Skeletal muscle cell (primary cell): ENCODE measurements around the gene MYO6.
A peak's percentile ranks its signal among the peaks of the same experiment; 100 is the strongest.

ENCODE experiments used
- DNase-seq: peaks from one replicate; pipeline ENCODE4 v3.0.0-alpha.2; 2010; ENCODE audit warnings: low read depth
- H3K4me3 ChIP-seq: 2 replicates; pipeline ENCODE4 v1.5.1; 2011; ENCODE audit warnings: low read depth, mild to moderate bottlenecking, control low read depth, low read length, moderate library complexity

The MYO6 gene

GRCh38 chr6:75815756-75816155, 66.7 kb downstream of the MYO6 start:
- DNase-seq = no peak
- H3K4me3 ChIP-seq = no peak overlapping the region

- no peak overlapping the region for H3K4me3 ChIP-seq
- no peak for DNase-seq
Observed at GRCh38 chr6:75818098-75818855, 69.2 kb downstream of the MYO6 start.

- no peak overlapping the region for H3K4me3 ChIP-seq
- no peak for DNase-seq
Observed at GRCh38 chr6:75819776-75820487, 70.9 kb downstream of the MYO6 start.

DNA sequence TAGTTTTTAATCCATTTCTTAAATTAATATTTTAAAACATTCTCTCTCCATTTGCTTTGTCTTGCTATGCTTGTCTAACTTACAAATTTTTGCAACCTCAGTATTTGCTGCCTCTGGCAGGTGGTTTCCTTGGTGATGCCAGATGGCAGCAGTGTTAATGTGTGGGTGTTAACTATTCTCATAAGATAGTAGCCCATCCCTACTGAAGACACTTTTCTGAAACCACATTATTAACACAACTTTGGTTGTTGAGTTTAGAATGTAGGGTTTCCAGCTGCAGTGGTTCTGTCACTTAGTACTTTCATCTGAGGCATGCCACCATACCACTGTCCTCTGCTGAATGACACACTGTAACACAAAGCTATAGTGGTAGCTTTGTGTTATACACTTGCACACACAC, 75.1 kb downstream of the MYO6 start:
- no peak overlapping the region for H3K4me3 ChIP-seq
- DNase-seq = no peak

GRCh38 chr6:75827163-75827562, 78.1 kb downstream of the MYO6 start:
- no peak overlapping the region for H3K4me3 ChIP-seq
- DNase-seq = no peak

DNA sequence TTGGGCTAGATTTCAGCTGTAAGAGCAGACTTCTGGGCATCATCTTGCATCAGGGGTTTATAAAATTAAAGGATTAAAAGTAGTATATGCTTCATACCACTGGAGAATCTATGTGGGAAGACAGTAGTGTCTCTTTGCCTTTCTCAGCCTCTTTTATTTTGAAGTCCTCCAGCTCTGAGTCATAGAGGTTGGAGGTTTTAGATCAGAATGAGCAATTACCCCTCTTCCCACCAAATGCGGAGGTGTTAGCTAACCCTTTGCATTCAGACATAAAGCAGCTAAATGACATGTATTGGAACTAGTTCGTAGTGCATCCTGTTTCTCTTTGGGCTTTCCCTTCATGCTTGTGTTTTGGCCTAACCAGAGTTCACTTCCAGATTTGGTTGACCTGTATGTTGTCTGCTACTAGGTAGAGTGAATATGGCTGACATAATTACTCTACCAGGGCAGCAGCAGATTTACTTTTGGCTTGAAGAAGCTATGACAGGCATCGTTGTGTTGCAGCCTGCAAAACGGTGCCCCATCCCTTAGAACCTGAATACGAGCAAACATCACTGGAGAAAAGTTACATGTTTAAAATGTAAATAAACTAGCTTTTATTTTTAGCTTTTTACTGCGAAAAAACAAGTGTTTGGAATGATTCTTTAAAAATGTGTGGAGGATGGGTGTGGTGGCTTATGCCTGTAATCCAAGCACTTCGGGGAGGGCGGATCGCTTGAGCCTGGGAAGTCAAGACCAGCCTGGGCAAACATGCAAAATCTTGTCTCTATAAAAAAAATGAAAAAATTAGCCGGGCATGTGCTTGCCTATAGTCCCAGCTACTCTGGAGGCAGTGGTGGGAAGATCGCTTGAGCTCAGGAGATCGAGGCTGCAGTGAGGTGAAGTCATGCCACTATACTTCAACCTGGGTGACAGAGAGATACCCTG, 82.2 kb downstream of the MYO6 start:
- H3K4me3 ChIP-seq = no peak overlapping the region
- peak; percentile 37 for DNase-seq

GRCh38 chr6:75834447-75834846, 85.4 kb downstream of the MYO6 start:
- no peak overlapping the region for H3K4me3 ChIP-seq
- no peak for DNase-seq

GRCh38 chr6:75842191-75842590, 93.2 kb downstream of the MYO6 start:
- no peak overlapping the region for H3K4me3 ChIP-seq
- DNase-seq = no peak

- no peak for DNase-seq
- no peak overlapping the region for H3K4me3 ChIP-seq
Observed at GRCh38 chr6:75842732-75843131, 93.7 kb downstream of the MYO6 start.

- H3K4me3 ChIP-seq = no peak overlapping the region
- no peak for DNase-seq
Observed at GRCh38 chr6:75843396-75843795, 94.4 kb downstream of the MYO6 start.

- no peak for DNase-seq
- no peak overlapping the region for H3K4me3 ChIP-seq
Observed at GRCh38 chr6:75848274-75848673, 99.2 kb downstream of the MYO6 start.

DNA sequence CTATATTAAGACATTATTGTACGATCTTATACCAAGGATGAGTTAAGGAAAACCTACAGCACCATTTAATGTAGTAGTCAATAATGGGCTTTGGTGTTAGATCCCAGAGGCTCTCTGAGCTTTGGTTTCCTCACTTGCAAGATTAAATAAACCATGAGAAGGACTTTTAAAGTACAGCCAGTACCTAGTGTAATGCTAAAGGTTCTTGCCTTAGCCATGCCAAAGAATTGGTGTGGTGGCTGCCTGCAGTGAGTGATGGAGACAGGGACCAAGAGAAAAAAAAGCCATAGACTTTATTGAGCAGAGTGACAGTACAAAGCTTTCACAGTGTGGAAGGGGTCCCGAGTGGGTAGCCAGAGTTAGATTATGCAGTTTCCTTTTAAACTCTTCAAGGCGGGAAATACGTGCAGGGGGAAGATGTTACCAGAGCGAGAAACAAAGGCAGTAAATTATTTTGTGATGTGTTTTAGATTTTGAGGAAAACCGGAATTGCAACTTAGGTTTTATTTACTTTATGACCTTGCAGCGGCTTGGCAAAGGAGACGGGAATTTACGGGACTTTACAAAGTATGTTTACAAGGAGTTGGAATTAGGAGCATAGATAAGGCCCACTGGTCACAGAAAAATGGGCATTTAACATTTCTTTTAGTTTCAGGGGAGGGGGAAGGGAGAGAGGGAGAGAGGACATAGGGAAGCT, 100.4 kb downstream of the MYO6 start:
- no peak for DNase-seq
- H3K4me3 ChIP-seq = no peak overlapping the region

DNA sequence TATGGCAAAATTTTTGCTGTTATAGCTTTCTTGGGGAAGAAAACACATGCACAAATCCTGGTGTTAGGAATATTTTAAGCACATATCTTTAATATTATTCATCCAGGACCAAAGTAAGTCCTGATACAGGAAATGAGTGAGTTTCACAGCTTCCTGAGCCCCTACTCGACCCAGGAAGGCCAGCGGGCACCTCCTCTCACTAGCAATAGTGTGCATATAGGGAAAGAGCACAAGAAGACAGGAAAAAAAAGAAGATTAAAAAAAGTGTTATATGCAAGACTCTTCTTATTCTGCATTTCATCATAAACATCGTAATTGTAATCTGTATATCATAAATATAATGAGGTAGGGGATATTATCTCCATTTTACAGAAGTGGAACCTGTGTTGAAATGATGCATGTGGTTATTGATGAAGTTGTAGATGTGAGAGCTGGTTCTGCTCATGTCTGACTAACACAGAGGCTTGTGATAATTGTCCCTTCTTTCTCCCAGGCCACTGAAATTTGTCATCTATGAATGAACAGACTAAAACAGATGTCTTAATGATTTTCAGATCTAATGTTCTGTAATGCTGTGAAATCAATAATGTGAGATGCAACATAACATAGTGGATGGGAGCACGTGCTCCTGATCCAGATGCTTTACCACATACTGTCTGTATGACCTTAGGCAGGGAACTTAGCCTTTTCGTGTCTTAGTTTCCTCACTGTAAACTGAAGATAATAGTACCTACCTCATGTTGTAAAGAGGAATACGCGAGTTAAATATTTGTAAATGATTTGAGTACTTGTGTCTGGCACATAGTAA, 101.2 kb downstream of the MYO6 start:
- no peak for DNase-seq
- no peak overlapping the region for H3K4me3 ChIP-seq

GRCh38 chr6:75852721-75853120, 103.7 kb downstream of the MYO6 start:
- no peak for DNase-seq
- no peak overlapping the region for H3K4me3 ChIP-seq

- H3K4me3 ChIP-seq = no peak overlapping the region
- no peak for DNase-seq
Observed at GRCh38 chr6:75853806-75854205, 104.8 kb downstream of the MYO6 start.

GRCh38 chr6:75855052-75855451, 106.0 kb downstream of the MYO6 start:
- peak; percentile 33 for DNase-seq
- H3K4me3 ChIP-seq = no peak overlapping the region

- H3K4me3 ChIP-seq = no peak overlapping the region
- no peak for DNase-seq
Observed at GRCh38 chr6:75856902-75857301, 107.9 kb downstream of the MYO6 start.

DNA sequence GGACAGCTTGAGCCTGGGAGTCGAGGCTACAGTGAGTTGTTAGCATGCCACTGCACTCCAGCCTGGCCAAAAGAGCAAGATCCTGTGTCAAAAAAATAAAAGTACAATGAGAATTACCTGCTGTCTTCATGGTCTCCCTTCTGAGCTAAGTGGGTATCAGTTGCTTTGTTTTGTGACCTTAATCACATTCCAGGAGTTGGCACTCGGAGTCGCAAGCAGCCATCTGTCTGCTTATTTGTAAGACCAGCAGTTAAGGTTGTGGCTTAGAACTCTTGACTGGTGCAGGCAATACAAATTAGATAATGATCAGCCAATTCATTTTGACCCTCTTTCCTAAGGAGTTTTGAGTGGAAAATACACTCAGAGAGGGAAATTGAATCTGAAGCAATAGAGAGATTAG, 114.0 kb downstream of the MYO6 start:
- no peak overlapping the region for H3K4me3 ChIP-seq

DNA sequence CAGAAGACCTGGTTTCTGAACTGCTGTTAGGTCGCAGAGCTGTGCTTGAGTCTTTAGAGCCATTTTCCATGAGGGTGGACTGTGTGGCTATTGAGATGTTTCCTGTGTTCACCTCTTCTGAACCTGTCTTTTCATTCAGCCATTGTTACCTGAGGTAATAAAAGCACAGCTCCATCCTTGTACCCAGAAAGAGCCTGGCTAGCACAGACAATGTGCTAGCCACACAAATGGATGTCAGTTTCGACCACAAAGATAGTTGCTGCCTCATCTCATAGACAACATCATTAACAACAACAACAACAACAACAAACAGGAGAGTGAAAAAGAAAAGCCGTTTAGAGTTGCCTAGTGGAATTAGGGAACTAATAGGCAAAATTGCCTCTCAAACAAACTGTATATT, 114.7 kb downstream of the MYO6 start:
- H3K4me3 ChIP-seq = no peak overlapping the region
- no peak for DNase-seq

More for the DNA sequence above, 114.0 kb downstream of the MYO6 start:
- no peak for DNase-seq
